HG02870 (cell line): ENCODE data around the gene PAN2.
A peak's percentile ranks its signal among the peaks of the same experiment; 100 is the strongest.
"Not testable (repeated sequence)": the region's sequence is repeated elsewhere in the genome, so short reads cannot be mapped to it uniquely, and the experiment has no call there.

Experiments
- ATAC-seq: cut with Tn5 transposase; IDR thresholded peaks from one replicate; pipeline ENCODE4 v1.9.1; 2021; ENCODE audit warnings: mild to moderate bottlenecking, moderate library complexity; ENCODE audit not compliant: unreplicated experiment

The PAN2 gene

GRCh38 chr12:56272468-56272867, 61.3 kb downstream of the PAN2 start:
- ATAC-seq, result not testable (repeated sequence)

DNA sequence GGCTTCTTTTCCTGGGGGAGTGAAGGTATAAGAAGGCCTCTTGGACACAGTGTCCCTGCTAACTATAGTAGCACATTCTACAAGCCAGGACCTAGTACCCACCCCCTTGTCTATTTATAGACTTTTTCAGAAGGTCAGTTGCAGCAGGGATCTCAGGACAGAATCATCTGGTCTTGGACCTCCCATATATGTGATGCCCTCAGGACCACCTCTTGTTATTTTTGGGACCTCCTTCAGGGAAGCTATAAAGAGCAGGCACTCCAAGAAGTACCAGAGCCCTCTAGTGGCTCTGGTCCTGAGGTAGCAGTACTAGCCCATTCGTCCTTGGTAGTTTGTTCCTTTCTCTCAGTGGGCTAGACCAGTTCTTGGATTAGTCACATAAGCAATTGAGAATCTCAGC, 62.8 kb downstream of the PAN2 start:
- no peak for ATAC-seq

DNA sequence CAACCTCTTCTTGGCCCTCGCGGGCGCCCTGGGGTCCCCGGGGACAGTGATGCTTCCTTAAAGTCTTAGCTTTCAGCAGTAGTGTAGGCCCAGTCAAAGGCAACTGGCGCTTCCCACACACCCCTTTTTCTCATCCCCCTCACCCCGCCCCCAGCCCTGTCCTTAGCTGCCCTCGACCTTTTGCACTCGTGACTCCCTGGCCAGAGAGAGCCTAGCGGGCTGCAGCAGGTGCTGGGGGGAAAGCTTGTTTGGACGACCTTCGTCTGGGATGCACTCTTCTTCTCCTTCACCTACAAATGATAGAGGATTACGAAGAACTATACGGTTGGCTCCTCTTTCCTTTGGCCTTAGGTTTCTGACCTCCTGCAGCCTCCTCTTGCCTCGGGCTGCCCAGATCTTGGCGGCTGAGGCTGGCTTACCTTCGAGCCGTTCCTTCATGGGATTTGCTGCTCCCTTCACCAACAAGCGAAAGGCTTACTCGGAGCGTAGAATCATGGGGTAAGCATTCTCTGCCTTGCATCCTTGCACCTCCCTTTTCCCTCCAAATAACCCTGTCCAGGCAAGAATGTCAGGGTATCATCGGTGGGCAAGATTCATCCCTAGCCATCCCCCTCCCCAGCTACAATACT, 66.2 kb downstream of the PAN2 start:
- no peak for ATAC-seq

GRCh38 chr12:56266693-56267442, 66.9 kb downstream of the PAN2 start, which contains the start of gene COQ10A:
TSS of gene COQ10A (plus strand) at chr12:56266942. CDS start at chr12:56267119, 177 bp downstream.
- peak; percentile 77 for ATAC-seq
